Right cardiac atrium (tissue), 5 donors: ENCODE data around the gene CSNK2B. TPM values are rescaled to one million over a fixed set of nuclear protein-coding genes. Genes with fewer than 3 reads are reported as not detected.

Source experiments
- ATAC-seq, 2 donors: fragments of 200-7000 bp; cut with Tn5 transposase; one replicate each; pipeline versions ENCODE4 v1.8.0 to v1.9.1; 2020; ENCODE audit warnings: moderate library complexity in 2 of 2, mild to moderate bottlenecking in 1 of 2
- DNase-seq, 3 donors: peaks; one replicate each; pipeline ENCODE4 v3.0.0-alpha.2; 2020
- H3K27ac ChIP-seq: one replicate; pipeline ENCODE4 v1.5.1; 2013; ENCODE audit warnings: mild to moderate bottlenecking, low read length, control low read depth, moderate library complexity
- H3K27me3 ChIP-seq: one replicate; pipeline ENCODE4 v1.6.1; 2013; ENCODE audit not compliant: control insufficient read depth, insufficient read depth
- H3K4me1 ChIP-seq: one replicate; pipeline ENCODE4 v1.6.1; 2013; ENCODE audit warnings: low read length; ENCODE audit not compliant: control insufficient read depth, insufficient read depth
- H3K4me3 ChIP-seq: one replicate; pipeline ENCODE4 v1.5.1; 2013; ENCODE audit warnings: low read length, control low read depth
- H3K9me3 ChIP-seq: one replicate; pipeline ENCODE4 v1.6.1; 2013; ENCODE audit warnings: low read length; ENCODE audit not compliant: control insufficient read depth
- WGBS: extraction: QIAGEN DNeasy Blood & Tissue Kit; methylation state at CpG from one replicate; pipeline ENCODE4 v1.1.7; 2013; 5-methylcytosine and 5-hydroxymethylcytosine counted together
- intact Hi-C, 4 donors: fragments of 100-400 bp; cut with DNase I; formaldehyde crosslinking; loops; one replicate each; pipeline versions ENCODE4 v1.11.0 to v1.14.0; 2022 to 2023
- polyA plus RNA-seq: library from polyadenylated mRNA; stranded (reverse); fragments of 200-250 nt; gene quantifications from one replicate; pipeline ENCODE4 v1.2.3, GENCODE V29; 2013
- total RNA-seq, 4 donors: library from RNA; stranded (reverse); fragmentation: NEBNext Ultra II Directional; extraction: Animal tissue kit (Norgen Biotek cat#: 25700); gene quantifications; one replicate each; pipeline ENCODE4 v1.2.1, GENCODE V29; 2021
- donor health status: healthy with polysubstance abuse.
- donor health status: DM: no; HTN: yes; CAD: no.
- donor health status: DM: no; HTN: no; CAD: no.
- donor health status: DM: no; HTN: yes; CAD: no; lungs with severe emphysema.
- donor health status: DM: yes; HTN: yes; CAD: no.

The CSNK2B gene
- total and polyA plus RNA-seq, 5 donors = 110 to 158 (median 119) TPM

- no peaks in the 10 kb centered on the region for H3K4me1 ChIP-seq
- intact Hi-C loops = no loop called here
- WGBS = 80% methylated on average over 9 of the region's 9 CpGs
- H3K9me3 ChIP-seq = no peaks in the 10 kb centered on the region
- no peak for DNase-seq
- H3K27ac ChIP-seq = no peak overlapping the region
- H3K27me3 ChIP-seq = no peaks in the 10 kb centered on the region
- no peak for ATAC-seq
- H3K4me3 ChIP-seq = no peak overlapping the region
Measured at GRCh38 chr6:31639043-31639442, 26.8 kb upstream of the CSNK2B start.

DNA sequence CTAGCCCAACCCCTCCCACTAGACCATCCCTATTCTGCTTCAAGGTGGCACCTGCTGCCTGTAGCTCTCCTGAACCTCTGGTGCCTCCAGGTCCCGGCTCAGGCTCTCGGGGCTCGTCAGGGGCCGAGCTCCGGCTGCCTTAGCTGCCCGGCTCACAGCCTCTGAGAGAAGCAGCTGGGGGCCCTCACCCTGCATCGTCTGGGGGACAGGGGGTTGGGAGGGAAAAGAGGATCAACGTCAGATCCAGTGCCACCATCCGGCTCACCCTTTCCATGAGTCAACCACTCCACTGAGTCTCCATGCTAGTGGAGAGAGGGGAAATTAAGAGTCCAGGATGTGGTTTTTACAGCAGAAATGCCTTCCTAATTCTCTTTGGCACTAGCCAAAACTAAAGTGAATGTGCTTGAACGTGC, 26.4 kb upstream of the CSNK2B start:
- Histone ChIP-seq H3K9me3 (no peaks in the 10 kb centered on the region), H3K27ac (no peak overlapping the region), H3K4me1 (no peaks in the 10 kb centered on the region), H3K4me3 (no peak overlapping the region), H3K27me3 (no peaks in the 10 kb centered on the region)
- ATAC-seq (no peak), DNase-seq (no peak)
- 79% methylated on average over 10 of the region's 10 CpGs for WGBS
- intact Hi-C loops = no loop called here

- ATAC-seq = no peak
- Histone ChIP-seq H3K4me3 (no peak overlapping the region), H3K27ac (no peak overlapping the region), H3K27me3 (no peaks in the 10 kb centered on the region), H3K4me1 (no peaks in the 10 kb centered on the region), H3K9me3 (no peaks in the 10 kb centered on the region)
- no peak for DNase-seq
- WGBS = 93% methylated on average over 6 of the region's 6 CpGs
- intact Hi-C loops = no loop called here
Measured at GRCh38 chr6:31640612-31641011, 25.3 kb upstream of the CSNK2B start.

DNA sequence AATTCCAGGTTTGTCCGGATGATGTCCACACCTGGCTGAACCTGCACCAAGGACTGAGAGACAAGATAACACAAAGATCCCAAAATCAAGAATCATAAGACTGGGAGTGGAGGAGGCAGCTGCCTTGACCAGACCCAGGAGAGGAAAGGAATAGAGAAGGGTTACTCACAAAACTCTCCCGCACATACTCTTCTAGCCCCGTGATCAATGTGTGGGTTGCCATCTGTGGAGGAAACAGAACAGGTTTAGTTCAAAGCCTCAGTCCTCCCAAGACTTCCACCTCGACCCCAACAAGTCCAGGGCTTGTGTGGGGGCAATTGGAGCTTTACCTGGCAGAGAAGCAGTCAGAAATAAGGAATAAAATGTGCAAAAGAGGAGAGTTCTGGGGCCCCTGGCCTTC, 24.5 kb upstream of the CSNK2B start:
- ATAC-seq = no peak
- DNase-seq = no peak
- Histone ChIP-seq H3K27me3 (no peaks in the 10 kb centered on the region), H3K27ac (no peak overlapping the region), H3K4me3 (no peak overlapping the region), H3K9me3 (no peaks in the 10 kb centered on the region), H3K4me1 (no peaks in the 10 kb centered on the region)
- intact Hi-C loops = no loop called here
- 89% methylated on average over 4 of the region's 4 CpGs for WGBS

GRCh38 chr6:31642798-31643570, 22.9 kb upstream of the CSNK2B start:
- intact Hi-C loops = no loop called here
- Histone ChIP-seq H3K27ac (no peak overlapping the region), H3K4me1 (no peaks in the 10 kb centered on the region), H3K9me3 (no peaks in the 10 kb centered on the region), H3K27me3 (no peaks in the 10 kb centered on the region), H3K4me3 (no peak overlapping the region)
- DNase-seq (no peak), ATAC-seq (no peak)
- WGBS = 85% methylated on average over 6 of the region's 6 CpGs

DNA sequence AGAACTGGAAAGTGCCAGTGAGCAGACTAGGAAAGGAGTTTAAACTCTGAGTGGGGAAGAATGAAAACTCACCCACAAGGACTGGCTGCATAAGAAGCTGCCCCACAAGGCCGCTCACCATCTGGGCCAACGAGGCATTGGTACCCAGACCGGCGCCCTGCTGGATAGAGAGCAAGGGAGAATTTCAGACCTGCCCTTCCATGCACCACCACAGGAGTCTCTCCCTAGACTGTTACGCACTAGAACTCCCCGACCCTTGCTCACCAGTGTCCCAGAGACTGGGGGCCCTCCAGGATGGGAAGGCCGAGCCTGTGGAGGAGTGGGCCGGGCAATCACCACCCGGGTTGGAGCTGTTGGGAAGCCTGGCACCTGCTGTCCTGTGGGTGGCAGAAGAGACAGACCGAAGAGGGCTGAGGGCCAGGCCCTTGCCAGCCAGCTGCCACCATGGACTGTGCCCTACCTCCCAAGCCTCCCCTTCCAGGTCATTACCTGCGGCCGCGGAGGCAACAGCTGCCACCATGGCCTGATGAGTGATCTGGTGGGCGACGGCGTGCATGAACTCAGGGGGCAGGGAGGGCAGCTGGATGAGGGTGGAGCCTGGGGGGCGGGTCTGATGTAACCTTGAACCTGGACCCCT, 21.9 kb upstream of the CSNK2B start:
- DNase-seq = peak in 1 of 3 donors; percentile 16
- Histone ChIP-seq H3K9me3 (no peaks in the 10 kb centered on the region), H3K27me3 (no peaks in the 10 kb centered on the region), H3K4me1 (no peaks in the 10 kb centered on the region), H3K27ac (no peak overlapping the region), H3K4me3 (no peak overlapping the region)
- no peak for ATAC-seq
- WGBS = 90% methylated on average over 17 of the region's 17 CpGs
- intact Hi-C loops = no loop called here

DNA sequence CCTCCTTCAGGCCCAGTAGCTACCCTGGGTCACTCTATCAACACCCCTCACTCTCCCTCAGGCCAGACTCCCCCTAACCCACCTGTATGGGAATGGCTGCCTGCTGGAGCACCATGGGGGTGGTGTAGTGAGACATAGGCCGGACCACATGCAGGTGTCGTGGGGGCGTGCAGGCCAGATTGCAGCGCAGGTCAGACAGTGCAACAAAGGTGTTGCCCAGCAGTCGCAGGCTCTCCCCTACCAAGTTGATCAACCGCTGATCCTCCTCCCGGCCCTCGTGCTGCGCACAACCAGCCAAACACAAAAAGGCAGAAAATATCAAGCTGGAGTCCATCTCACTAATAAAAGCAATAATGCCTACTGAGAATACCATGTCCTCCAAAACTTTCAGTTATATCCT, 20.6 kb upstream of the CSNK2B start:
- DNase-seq = no peak
- ATAC-seq = peak in 1 of 2 donors; percentile 9
- no peaks in the 10 kb centered on the region for H3K4me1 ChIP-seq
- no peak overlapping the region for H3K27ac ChIP-seq
- H3K9me3 ChIP-seq = no peaks in the 10 kb centered on the region
- intact Hi-C loops = no loop called here
- no peaks in the 10 kb centered on the region for H3K27me3 ChIP-seq
- WGBS = 95% methylated on average over 9 of the region's 9 CpGs
- no peak overlapping the region for H3K4me3 ChIP-seq

DNA sequence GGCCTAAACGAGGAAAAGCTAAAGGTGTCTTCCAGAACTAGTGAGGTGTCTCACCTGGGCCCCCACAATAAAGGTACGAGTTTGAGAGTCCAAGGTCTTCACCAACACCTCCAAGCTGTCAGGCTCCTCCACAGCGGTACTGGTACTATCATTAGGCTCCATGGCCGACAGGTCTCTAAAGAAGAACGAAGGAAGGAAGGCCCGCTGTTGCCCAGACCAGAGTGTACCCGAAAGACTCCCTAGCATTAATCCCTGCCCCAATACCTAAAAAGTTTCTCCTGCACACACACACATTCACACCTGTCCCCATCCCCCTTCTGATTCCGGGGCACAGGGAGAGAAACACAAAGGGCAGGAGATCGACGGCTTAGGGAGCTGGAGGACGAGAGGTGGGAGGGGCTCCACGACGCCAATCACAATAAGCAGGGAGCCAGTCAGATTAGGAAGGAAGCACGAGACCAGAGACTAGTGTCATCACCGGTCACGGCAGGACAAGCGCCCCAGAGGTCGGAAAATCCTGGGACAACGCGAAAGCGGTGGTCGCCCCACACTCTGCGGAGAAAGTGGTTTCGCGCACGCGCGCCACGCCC, 14.2 kb upstream of the CSNK2B start:
- intact Hi-C loops = no loop called here
- 3% methylated on average over 29 of the region's 29 CpGs for WGBS
- Histone ChIP-seq H3K4me1 (peaks cover 10% of the 10 kb centered on the region), H3K4me3 (peak overlapping the region; percentile 73), H3K27ac (peak overlapping the region; percentile 97), H3K27me3 (no peaks in the 10 kb centered on the region), H3K9me3 (no peaks in the 10 kb centered on the region)
- no peak for DNase-seq
- ATAC-seq = peak; percentile 68 to 79

DNA sequence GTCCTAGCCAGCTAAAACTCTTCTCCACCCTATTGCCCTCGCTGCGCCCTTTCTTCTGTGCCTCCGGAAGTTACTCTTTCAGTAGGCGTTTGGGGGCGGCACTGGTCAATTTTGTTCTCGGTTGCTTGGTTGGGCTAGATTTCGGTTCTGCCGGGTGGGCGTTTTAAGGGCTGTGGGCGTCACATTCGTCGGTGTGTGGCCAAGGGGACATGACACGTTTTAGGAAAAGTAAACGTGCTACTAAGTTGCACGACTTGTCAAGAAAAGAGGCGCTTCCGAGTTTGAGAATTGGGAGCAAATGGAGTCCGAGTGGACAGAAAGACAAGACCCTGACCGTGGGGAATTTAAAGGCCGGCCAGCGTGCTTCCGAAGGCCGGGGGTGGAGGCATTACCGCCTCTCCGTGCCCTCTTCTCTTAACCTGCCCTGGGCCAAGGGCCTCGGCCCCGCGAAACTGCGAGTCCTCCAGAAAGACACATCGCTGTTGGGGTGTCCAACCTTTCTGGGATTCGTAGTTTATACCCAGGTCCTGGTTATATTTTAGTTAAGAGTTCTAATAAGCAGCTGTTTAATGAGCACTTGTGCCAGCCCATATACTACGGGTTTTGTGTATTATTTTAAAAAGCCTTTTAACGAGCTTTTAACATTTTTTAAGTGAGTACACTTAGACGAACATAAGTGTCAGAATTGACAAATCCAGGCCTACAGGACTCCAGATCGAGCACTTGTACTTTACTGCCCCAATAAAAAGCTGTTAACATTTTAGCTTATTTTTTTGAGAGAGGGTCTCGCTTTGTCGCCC, 12.8 kb upstream of the CSNK2B start:
- Histone ChIP-seq H3K27me3 (no peaks in the 10 kb centered on the region), H3K9me3 (no peaks in the 10 kb centered on the region), H3K27ac (peak overlapping the region; percentile 97), H3K4me1 (peaks cover 10% of the 10 kb centered on the region), H3K4me3 (peak overlapping the region; percentile 73)
- peak; percentile 89 to 94 (median 91) for DNase-seq
- intact Hi-C loops = no loop called here
- 10% methylated on average over 37 of the region's 37 CpGs for WGBS
- ATAC-seq = peak; percentile 82 to 84

DNA sequence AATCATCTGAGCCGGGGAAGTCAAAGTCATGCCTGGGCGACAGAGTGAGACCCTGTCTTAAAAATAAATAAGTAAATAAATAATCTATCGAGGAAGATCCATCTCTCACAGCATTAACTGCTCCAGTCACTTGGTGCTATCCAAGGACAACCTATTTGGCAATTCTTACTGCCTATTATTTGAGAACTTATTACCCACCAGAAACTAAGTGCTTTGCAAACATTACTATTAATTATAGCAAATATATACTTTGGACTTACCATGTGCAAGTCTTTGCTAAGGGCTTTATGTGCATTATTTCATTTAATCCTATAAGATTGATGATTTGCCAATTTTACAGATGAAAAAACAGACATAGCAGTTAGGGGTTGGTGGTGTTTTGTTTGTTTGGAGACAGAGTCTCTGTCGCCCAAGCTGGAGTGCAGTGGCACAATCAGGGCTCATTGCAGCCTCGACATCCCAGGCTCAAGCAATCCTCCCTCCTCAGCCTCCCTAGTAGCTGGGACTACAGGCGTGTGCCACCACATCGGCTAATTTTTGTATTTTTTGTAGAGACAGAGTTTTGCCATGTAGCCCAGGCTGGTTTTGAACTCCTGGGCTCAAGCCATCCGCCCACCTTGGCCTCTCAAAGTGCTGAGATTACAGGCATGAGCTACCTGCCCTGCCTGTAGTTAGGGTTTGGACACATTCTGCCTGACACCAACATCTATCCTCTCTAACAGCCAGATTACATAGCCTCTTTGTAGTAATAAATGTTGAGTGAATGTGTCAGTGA, 11.1 kb upstream of the CSNK2B start:
- no peak overlapping the region for H3K4me3 ChIP-seq
- intact Hi-C loops = no loop called here
- H3K27ac ChIP-seq = no peak overlapping the region
- WGBS = 94% methylated on average over 8 of the region's 8 CpGs
- H3K27me3 ChIP-seq = no peaks in the 10 kb centered on the region
- ATAC-seq (no peak), DNase-seq (no peak)
- peaks cover 21% of the 10 kb centered on the region for H3K4me1 ChIP-seq
- H3K9me3 ChIP-seq = no peaks in the 10 kb centered on the region
